ENCODE data around the gene CTNNA1.

Gene CTNNA1

DNA sequence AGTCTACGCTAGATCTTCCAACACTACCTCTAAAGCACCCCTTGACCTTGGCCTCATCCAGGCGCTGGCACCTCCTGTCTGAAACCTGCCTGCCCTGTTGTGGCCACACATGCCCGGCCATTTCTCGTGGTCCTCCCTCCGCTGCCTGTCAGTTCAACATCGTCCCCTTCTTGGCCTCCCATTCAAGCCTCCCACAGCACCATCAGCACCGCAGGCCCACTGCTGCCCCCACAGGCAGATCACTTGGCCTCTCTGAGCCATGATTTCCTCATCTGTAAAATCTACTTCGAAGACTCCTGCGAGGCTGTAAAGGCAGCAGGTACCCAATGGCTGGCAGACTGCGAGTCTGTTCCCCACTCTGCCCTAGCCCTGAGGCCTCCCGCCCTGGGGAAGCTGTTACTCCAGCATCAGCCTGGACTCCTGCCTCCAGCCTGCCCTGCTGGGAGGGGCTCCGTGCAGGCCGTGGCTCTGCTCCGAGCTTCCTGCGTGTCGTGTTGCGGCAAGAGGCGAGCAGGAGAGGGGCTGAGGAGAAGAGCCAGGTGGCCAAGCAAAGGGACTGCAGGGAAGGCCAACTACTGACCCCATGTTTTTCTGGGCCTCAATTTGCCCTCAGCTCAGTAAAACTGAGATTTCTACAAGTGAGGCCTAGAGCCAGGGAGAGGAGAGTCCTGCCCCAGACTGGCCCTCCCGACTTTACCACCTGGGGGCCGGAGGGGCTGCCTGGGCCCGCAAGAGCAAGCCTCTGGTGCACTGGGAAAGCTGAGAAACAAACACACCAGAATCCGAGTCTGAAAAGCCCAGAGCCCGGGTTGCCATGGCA, 192.4 kb downstream of the CTNNA1 start:
- CTCF ChIA-PET: no interaction called here
- Mint-ChIP-seq H3K4me3 (no peak overlapping the region), H3K4me1 (peaks cover 2% of the 10 kb centered on the region), H3K27ac (no peak overlapping the region), H3K9me3 (no peaks in the 10 kb centered on the region), H3K36me3 (no peaks in the 10 kb centered on the region), H3K27me3 (no peaks in the 10 kb centered on the region)
- no peak for DNase-seq

DNA sequence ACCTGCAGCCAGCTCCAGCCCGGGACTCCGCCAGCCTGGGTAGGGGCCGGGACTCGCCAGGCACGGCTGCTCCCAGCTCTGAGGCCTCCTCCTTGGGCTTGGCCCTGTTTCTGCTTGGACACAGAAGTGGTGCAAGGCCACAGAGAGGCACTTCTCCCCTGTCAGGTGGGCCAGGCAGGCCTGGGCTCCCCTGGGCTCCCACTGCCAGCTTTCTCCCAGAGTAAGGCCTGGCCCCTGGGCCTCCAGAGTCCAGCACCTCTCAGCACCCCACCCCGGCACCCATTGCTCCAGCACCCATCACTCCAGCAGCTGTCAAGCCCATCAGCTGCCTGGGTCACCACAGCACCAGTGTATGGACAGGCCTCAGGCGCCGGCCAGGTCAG, 193.0 kb downstream of the CTNNA1 start:
- H3K9me3 Mint-ChIP-seq: no peaks in the 10 kb centered on the region
- H3K36me3 Mint-ChIP-seq: no peaks in the 10 kb centered on the region
- no peak for DNase-seq
- H3K4me1 Mint-ChIP-seq: no peaks in the 10 kb centered on the region
- no peak overlapping the region for H3K4me3 Mint-ChIP-seq
- H3K27ac Mint-ChIP-seq: no peak overlapping the region
- no peaks in the 10 kb centered on the region for H3K27me3 Mint-ChIP-seq
- CTCF ChIA-PET: no interaction called here

DNA sequence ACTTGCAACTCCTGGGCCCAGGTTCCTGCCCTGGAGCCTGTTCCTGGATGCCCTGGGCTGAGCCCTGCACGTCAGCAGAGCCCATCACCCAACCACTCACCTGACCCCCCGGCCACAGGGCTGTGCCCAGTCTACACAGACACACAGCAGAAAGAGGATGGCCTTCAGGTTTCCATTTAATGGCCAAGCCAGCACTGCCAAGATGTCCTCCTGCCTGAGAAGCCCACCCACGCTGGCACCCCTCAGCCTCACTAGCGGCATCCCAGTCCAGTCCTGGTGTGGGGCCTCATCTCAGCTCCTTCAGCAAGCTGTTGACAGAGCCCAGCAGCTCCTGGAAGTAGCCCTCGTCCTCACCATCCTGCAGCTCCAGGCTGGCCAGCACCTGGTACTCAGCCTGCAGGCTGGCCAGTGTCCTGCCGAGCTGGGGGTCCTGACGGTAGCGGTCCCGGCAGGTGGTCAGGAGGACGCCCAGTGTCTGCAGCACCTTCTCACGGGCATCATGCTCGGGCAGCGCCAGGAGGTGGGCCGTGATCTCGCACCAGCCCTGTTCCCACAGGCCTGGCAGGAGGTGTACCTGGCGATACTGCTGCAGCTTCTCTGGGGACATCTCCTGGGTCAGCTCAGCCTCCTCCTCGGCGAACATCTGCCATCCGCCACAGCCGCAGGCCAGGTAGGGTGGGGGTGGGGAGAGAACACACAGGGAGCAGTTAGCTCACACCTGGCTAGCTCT, 193.8 kb downstream of the CTNNA1 start:
- Mint-ChIP-seq H3K4me1 (peaks cover under 1% of the 10 kb centered on the region), H3K36me3 (no peaks in the 10 kb centered on the region), H3K27ac (no peak overlapping the region), H3K4me3 (no peak overlapping the region), H3K9me3 (no peaks in the 10 kb centered on the region), H3K27me3 (no peaks in the 10 kb centered on the region)
- DNase-seq: no peak
- CTCF ChIA-PET: no interaction called here

DNA sequence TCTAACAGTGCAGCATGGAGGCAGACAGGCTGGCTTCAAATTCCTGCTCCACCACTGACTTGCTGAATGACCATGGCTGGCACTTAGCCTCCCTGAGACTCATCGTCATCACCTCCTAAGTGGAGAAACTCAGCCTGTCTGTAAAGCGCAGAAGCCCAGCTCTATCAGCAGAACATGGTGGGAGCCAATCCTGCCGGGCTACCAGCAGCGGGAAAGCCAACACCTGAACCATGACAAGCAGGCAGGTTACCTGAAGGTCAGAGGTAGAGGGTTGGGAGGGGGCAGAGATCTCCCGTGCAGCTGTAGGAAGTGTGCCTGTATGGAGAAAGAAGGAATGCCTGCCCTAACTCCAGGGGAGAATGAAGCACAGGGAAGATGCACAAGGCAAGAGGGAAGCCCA, 194.6 kb downstream of the CTNNA1 start:
- DNase-seq: no peak
- H3K27me3 Mint-ChIP-seq: no peaks in the 10 kb centered on the region
- H3K4me3 Mint-ChIP-seq: no peak overlapping the region
- no peaks in the 10 kb centered on the region for H3K36me3 Mint-ChIP-seq
- H3K4me1 Mint-ChIP-seq: peaks cover 8% of the 10 kb centered on the region
- CTCF ChIA-PET: interaction anchor here (0.6 kb wide), 1 partner anchor 118 kb away, joined by 3 read pairs; no protein-coding TSS in a partner anchor
- H3K9me3 Mint-ChIP-seq: no peaks in the 10 kb centered on the region
- no peak overlapping the region for H3K27ac Mint-ChIP-seq

DNA sequence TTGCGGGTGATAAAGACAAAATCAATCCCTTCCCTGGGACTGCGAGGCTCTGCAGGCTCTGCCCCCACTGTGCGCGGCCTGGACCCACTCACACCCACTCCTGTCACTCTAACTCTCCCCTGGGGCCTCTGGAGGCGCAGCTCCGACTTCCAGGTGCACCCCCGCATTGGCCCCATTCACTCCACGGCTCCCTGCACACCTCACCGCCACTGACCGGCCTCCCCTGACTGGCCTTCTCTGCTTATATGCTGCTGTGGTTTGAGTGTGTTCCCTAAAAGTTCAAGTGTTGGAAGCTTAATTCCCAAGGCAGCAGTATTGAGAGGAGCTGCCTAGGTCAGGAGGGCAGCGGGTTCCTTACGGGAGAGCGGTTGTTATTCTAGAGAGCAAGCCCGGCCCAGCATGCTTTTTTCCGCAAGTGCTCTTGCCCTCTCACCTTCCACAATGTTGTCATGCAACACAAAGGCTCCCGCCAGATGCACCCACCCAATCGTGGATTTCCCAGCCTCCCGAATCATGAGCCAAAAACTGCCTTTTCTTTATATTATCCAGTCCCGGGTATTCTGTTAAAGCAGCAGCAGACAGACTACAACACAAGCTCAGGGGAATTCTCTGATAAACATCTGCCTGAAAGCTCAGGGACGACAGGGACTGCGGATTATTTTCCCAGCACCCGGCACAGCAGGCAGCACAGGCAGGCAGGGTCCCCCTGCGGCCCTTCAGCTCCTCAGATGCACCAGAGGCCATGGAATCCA, 195.4 kb downstream of the CTNNA1 start:
- no peak overlapping the region for H3K4me3 Mint-ChIP-seq
- CTCF ChIA-PET: interaction anchor here (0.6 kb wide), 1 partner anchor 117 kb away, joined by 3 read pairs; no protein-coding TSS in a partner anchor
- H3K36me3 Mint-ChIP-seq: no peaks in the 10 kb centered on the region
- no peaks in the 10 kb centered on the region for H3K27me3 Mint-ChIP-seq
- peaks cover 17% of the 10 kb centered on the region for H3K4me1 Mint-ChIP-seq
- no peak for DNase-seq
- no peak overlapping the region for H3K27ac Mint-ChIP-seq
- H3K9me3 Mint-ChIP-seq: no peaks in the 10 kb centered on the region

DNA sequence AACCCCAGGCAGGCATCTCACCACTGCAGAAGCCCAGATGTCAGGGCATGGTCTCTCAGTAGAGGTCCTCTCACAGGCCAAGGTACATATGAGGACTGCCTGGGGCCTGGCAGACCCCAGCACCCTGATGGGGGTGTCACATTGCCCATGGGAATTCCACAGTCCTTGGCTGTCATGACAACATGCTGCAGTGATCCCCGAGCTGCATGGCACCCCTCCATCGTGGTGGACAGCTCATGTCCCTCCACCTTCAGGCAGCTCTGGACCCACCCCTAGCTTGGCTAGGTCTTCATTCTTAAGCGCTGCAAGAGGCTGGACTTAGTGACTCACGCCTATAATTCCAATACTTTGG, 196.0 kb downstream of the CTNNA1 start:
- no peaks in the 10 kb centered on the region for H3K9me3 Mint-ChIP-seq
- no peak overlapping the region for H3K27ac Mint-ChIP-seq
- H3K4me1 Mint-ChIP-seq: peaks cover 22% of the 10 kb centered on the region
- CTCF ChIA-PET: no interaction called here
- no peaks in the 10 kb centered on the region for H3K27me3 Mint-ChIP-seq
- H3K4me3 Mint-ChIP-seq: no peak overlapping the region
- no peaks in the 10 kb centered on the region for H3K36me3 Mint-ChIP-seq
- DNase-seq: no peak

DNA sequence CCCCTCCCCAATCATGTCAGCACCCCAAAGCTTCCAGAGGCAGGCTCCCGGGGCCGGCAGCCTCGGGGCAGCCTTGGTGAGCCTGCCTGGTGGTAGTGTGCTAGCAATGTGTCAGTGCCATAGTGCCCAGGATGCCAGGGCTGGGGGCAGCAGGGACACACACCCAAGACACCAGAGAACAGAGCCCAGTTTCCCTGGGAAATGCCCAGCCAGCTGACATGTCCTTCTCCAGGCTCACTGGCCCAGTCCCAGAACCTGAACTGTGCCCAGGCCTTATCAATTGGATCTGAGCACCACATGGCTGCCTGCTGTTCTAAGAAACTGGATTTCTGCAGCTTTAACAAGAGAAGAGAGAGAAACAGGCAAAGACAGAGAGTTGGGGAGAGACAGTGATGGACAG, 196.8 kb downstream of the CTNNA1 start:
- Mint-ChIP-seq H3K27me3 (no peaks in the 10 kb centered on the region), H3K36me3 (no peaks in the 10 kb centered on the region), H3K4me3 (no peak overlapping the region), H3K27ac (no peak overlapping the region), H3K9me3 (no peaks in the 10 kb centered on the region), H3K4me1 (peaks cover 22% of the 10 kb centered on the region)
- no peak for DNase-seq
- CTCF ChIA-PET: no interaction called here

DNA sequence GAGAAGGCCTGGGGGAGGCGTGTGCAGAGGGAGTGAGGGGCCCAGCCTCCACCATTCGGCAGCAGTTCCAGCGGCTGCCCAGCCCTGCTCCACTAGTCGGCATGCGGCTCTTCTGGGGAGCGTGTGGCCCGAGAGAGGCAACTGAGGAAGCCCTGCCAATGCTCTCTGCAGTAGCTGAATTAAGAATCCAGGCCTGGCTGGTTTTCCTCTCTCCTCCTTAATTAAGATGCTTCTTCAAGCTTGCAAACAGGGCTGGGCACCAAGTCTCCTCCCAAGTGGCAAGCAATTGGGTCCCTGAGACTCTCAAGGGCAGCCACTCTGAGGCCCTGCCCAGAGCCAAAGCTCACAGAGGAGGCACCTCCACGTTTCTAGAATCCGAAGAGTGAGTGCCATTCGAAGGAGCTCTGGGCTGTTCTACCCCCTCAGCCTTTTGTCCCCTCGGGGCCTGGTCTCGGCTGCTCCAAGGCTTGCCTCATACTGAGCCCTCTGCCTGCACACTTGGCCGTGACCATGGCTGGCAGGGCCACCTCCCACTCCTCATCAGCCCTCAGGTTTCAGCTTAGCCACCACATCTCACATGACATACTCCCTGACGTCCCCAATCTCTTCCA, 197.3 kb downstream of the CTNNA1 start:
- H3K36me3 Mint-ChIP-seq: no peaks in the 10 kb centered on the region
- no peaks in the 10 kb centered on the region for H3K9me3 Mint-ChIP-seq
- no peak overlapping the region for H3K27ac Mint-ChIP-seq
- peaks cover 22% of the 10 kb centered on the region for H3K4me1 Mint-ChIP-seq
- no peaks in the 10 kb centered on the region for H3K27me3 Mint-ChIP-seq
- no peak for DNase-seq
- H3K4me3 Mint-ChIP-seq: no peak overlapping the region
- CTCF ChIA-PET: no interaction called here

DNA sequence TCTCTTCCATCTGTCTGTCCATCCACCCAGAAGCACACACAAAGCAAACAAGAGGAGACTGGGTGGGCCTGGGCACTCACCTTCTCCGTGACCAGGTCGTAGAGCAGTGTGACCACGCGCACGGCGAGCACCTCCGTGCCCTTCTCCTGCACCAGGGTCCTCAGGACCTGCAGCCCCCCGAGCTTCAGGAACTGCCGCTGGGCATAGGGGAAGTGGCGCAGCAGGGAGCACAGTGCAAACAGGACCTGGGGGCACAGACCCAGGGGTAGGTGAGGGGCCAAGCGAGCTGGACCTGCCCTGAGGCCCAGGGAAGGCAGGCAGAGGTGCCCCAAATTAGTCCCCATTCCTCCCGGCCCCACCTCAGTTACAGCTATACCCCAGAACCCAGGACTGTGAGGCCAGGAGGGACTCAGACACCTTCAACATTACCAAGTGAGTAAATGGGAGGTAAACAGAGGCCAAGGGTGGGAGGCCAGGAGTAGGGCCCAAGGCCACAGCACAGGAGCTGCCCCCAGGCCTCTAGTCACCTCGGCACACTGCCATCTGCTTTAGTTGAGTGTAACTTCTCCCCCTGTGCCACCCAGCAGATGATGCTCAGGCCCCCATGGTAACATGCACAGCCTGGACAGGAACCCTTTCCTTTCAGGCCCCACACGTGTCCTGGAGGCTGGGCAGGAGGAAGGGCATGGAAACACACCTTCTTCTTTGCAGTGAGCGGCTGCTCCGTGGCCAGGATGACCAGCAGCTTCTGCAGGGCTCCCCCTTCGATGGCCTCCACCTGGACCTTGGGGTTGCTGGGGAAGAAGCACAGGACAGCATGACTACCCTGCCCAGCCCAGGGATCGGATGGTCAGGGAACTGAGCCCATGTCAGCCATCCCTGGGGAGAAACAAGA, 198.1 kb downstream of the CTNNA1 start:
- Mint-ChIP-seq H3K9me3 (no peaks in the 10 kb centered on the region), H3K27me3 (no peaks in the 10 kb centered on the region), H3K4me3 (no peak overlapping the region), H3K36me3 (no peaks in the 10 kb centered on the region), H3K27ac (no peak overlapping the region), H3K4me1 (peaks cover 22% of the 10 kb centered on the region)
- DNase-seq: no peak
- CTCF ChIA-PET: no interaction called here

DNA sequence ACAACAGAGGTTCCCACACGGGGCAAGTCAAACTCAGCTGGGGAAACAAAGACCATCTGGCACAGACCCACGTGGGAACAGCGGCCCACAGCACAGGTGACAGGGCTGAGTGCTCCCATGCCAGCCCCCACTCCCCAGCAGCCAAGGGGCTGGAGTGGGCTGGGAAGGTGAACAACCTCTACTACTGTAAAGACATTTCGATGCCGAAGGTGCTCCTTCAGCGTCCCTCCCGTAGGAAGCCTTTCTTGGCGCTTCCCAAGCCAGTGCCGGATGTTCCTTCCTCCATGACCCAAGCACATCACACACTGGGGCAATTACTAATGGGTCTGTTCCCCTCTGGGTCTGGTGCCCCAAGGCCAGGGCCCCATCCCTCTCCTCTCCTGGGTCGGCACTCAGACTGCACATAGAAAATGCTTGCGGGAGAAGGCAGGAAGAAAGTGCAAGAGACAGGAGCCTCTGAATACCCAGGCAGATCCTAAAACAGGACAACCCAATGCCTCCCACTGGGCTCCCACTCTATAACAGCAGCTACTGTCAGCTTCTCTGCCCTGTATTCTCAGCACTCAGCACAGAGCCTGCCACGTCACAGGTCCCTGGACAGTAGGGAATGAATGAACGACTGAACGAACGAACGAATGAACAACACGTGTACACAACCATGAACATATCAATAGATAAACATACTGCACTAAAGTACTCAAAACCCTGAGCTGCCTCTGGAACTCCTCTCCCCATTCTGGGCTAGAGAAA, 198.9 kb downstream of the CTNNA1 start:
- Mint-ChIP-seq H3K27me3 (no peaks in the 10 kb centered on the region), H3K4me3 (no peak overlapping the region), H3K36me3 (no peaks in the 10 kb centered on the region), H3K9me3 (no peaks in the 10 kb centered on the region), H3K27ac (no peak overlapping the region), H3K4me1 (peaks cover 22% of the 10 kb centered on the region)
- no peak for DNase-seq
- CTCF ChIA-PET: no interaction called here

DNA sequence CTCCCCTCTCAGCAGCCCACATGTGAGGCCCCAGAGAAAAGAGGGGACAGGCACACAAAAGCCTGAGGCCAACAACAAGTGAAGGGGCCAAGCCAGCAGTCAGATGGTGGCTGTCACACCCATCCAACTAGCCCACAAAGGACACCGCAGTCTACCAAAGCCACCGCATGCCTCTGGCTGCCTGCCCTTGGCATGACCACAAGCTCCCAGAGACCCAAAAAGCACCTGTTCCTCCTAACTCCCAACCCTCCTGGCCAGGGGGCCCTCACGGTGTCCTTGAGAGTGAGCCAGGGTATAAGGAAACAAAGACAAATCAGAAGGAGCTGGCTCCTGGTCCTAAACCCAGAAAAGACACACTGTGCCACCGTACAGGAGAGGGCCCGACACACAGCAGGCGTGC, 199.7 kb downstream of the CTNNA1 start:
- H3K4me1 Mint-ChIP-seq: peaks cover 22% of the 10 kb centered on the region
- no peak overlapping the region for H3K27ac Mint-ChIP-seq
- H3K9me3 Mint-ChIP-seq: no peaks in the 10 kb centered on the region
- H3K27me3 Mint-ChIP-seq: no peaks in the 10 kb centered on the region
- DNase-seq: no peak
- CTCF ChIA-PET: no interaction called here
- H3K36me3 Mint-ChIP-seq: no peaks in the 10 kb centered on the region
- H3K4me3 Mint-ChIP-seq: no peak overlapping the region

DNA sequence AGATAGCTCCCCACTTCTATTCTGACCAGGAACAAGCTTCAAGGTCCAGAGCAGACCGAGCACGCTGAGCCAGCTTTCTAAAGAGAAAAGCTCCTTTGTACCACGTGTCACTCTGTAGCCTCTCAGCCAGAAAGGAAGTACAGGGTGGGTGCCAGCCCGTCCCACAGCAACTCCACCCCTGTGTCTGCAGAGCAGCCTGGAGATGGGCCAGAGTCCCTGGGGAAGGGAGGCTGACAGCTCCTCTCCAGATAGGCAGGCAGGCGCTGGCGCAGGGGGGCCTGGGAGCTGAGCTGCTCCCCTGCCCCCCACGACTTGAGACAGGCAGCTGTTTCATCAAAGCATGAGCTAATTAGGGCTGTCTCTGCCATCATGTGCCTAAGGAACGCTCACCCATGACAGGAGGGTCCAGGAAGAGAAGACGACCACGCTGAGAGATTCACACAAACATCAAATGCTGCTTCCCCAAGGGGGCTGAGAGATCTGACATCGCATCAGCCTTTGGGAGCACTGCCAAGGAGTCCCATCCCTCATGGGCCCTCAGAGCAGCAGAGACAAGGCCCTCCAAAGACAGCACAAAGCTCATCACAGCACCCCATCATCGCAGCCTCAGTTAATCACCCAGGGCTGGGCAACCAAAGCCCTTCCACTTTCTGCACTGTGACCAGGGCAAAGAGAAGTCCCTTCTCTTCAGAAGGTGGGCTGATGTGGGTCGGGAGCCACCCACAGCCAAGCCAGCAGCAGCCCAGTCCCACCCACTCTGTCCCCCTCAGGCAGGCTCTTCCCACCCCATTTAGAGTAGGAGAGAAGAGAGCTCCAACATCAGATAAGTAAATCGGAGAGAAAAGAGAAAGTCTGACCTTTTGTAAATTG, 200.4 kb downstream of the CTNNA1 start:
- DNase-seq: peak; percentile 64
- peaks cover 22% of the 10 kb centered on the region for H3K4me1 Mint-ChIP-seq
- no peak overlapping the region for H3K27ac Mint-ChIP-seq
- CTCF ChIA-PET: no interaction called here
- no peaks in the 10 kb centered on the region for H3K27me3 Mint-ChIP-seq
- H3K4me3 Mint-ChIP-seq: no peak overlapping the region
- H3K9me3 Mint-ChIP-seq: no peaks in the 10 kb centered on the region
- no peaks in the 10 kb centered on the region for H3K36me3 Mint-ChIP-seq

Measured in activated naive CD4-positive, alpha-beta T cell treated with anti-CD3 and anti-CD28 coated beads, Interleukin-2, amount 10 ng/mL, durations not matched to agents 7 days and 5 days (primary cell).